Fibroblast of skin of left quadriceps (primary cell): ENCODE measurements around the gene LRRC37A3.
"Not testable (repeated sequence)": the region's sequence is repeated elsewhere in the genome, so short reads cannot be mapped to it uniquely, and the experiment has no call there.

Experiments
- DNase-seq, 2 experiments: peaks; one replicate each; pipeline ENCODE4 v3.0.0-alpha.2; 2013; ENCODE audit warnings: low read depth in 2 of 2

The LRRC37A3 gene

GRCh38 chr17:64834060-64834459 is 85.2 kb downstream of the LRRC37A3 start:
- DNase-seq: peak in 1 of 2 experiments; percentile 10

GRCh38 chr17:64830631-64831040 is 88.6 kb downstream of the LRRC37A3 start:
- DNase-seq: not testable (repeated sequence)

- not testable (repeated sequence) for DNase-seq
Measured at GRCh38 chr17:64829824-64830630, 89.3 kb downstream of the LRRC37A3 start.

GRCh38 chr17:64829068-64829467 is 90.2 kb downstream of the LRRC37A3 start:
- DNase-seq: not testable (repeated sequence)

DNA sequence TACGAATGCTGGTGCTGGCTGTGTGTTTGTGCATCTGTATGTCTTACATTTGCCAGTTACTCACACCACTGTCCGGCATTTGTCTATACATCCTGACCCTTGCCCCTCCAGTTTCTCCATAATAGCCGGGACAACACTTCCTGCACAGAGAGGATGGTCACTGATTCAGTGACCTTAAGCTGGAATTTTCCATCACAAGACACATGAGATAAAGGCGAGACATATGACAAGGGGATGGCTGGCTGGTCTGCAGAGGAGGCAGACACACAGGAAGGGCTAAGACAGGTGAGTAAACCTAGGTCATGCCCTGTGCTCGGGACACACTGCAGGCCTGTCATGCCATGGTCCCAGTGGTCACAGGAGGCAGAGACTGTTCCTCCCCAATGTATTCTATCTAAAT is 100.4 kb downstream of the LRRC37A3 start:
- DNase-seq: not testable (repeated sequence)

DNA sequence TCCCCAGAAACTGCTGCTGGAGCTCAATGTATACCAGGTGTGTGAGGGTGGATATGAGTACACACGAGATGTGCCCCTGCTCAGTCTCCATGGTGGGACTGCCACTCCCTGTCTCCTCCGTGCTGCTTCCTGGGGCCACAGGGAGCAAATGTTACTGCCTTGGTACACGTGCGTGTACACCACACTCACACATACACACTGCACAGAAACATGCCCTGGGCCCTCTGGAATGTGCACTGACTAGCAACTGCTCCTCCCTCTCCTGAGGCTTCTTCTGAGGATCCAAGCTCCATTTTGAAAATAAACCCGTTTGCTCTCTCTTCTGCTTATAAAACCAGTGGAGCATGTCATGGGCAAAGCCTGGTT is 103.5 kb downstream of the LRRC37A3 start:
- DNase-seq: not testable (repeated sequence)

DNA sequence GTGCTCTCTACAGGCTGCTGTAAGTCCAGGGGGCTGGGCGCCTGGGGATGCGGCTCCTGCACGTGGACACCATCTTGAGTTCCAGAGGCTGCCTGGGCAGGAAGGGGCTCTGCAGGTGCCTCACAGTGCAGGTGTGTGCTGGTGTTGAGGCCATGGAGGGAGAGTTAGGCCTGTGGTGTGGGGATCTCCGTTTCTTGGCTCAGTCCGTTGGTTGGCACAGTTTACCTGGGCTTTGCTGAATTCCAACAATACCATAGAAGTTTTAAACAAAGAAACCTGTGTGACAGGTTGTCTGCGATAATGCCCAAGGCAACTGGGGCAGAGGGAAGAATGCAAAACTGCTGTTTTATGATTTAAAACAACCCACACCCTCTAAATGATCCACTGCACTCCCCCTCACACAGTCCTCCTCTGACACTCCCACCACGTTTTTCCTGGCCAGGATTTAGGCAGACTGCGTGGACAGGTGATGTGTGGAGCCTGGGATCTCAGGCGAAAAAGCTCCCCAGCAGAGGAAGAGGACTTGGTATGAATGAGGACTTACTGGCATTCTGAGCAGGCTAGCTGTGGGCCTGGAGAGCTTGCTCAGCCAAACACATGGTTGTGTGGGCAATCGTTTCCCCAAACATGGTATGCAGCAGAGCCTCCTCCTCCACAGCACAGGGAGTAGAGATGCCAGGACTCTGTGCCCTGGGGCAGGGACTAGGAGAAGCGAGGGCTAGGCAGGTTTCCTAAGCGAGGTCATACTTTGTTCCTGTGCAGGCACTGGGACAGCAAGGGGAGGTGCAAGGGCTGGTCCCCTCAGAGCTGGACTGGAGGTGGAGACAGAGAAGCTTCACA is 104.1 kb downstream of the LRRC37A3 start:
- DNase-seq: not testable (repeated sequence)

- DNase-seq: peak in 1 of 2 experiments; percentile 3
Measured at GRCh38 chr17:64808178-64808977, 110.9 kb downstream of the LRRC37A3 start.
